ENCODE measurements around the gene PDX1.

- TF ChIP-seq CTCF (IDR thresholded peaks at IDR 0.05) (no peak), EP300 (IDR thresholded peaks at IDR 0.05) (no peak), POLR2A (IDR thresholded peaks at IDR 0.05) (no peak)
Observed at GRCh38 chr13:27919659-27919933, 204 bp upstream of the PDX1 start.
